Middle frontal gyrus (tissue), 1 donor: ENCODE measurements around the gene SLC12A9.
"Not testable (repeated sequence)": the region's sequence is repeated elsewhere in the genome, so short reads cannot be mapped to it uniquely, and the experiment has no call there.

Experiments
- DNase-seq: peaks from one replicate; pipeline ENCODE4 v3.0.0-alpha.2; 2015; ENCODE audit warnings: low spot score; ENCODE audit errors: extremely low spot score

SLC12A9 gene

GRCh38 chr7:100895701-100895955 is 43.1 kb downstream of the SLC12A9 start, which contains the start of gene ACHE:
Gene ACHE, minus strand, starts transcription at chr7:100895888. Its CDS starts 1,656 bp downstream, at chr7:100894232.
- DNase-seq, result no peak

GRCh38 chr7:100895956-100896731 is 43.6 kb downstream of the SLC12A9 start:
- DNase-seq, result no peak

- DNase-seq, result no peak
Observed at GRCh38 chr7:100896732-100897608, 44.5 kb downstream of the SLC12A9 start.

GRCh38 chr7:100897772-100898454 is 45.4 kb downstream of the SLC12A9 start:
- DNase-seq, result no peak

- DNase-seq, result no peak
Observed at GRCh38 chr7:100899432-100899831, 46.9 kb downstream of the SLC12A9 start.

GRCh38 chr7:100900978-100901377 is 48.5 kb downstream of the SLC12A9 start:
- no peak for DNase-seq

- no peak for DNase-seq
Observed at GRCh38 chr7:100901921-100902332, 49.4 kb downstream of the SLC12A9 start.

GRCh38 chr7:100902638-100903037 is 50.1 kb downstream of the SLC12A9 start:
- DNase-seq, result no peak

- no peak for DNase-seq
Observed at GRCh38 chr7:100908512-100908911, 56.0 kb downstream of the SLC12A9 start.

GRCh38 chr7:100910443-100910842 is 57.9 kb downstream of the SLC12A9 start:
- DNase-seq, result not testable (repeated sequence)

GRCh38 chr7:100911484-100911883 is 59.0 kb downstream of the SLC12A9 start:
- DNase-seq, result no peak

GRCh38 chr7:100914208-100914878 is 61.8 kb downstream of the SLC12A9 start:
- no peak for DNase-seq

- DNase-seq, result no peak
Observed at GRCh38 chr7:100914879-100915447, 62.5 kb downstream of the SLC12A9 start.
